HK-2 (cell line): ENCODE data around the gene KIF18A.
"Not testable (repeated sequence)": the region's sequence is repeated elsewhere in the genome, so short reads cannot be mapped to it uniquely, and the experiment has no call there.

ENCODE experiments used
- DNase-seq: peaks from one replicate; pipeline ENCODE4 v3.0.0-alpha.2; 2018; ENCODE audit not compliant: unreplicated experiment

The KIF18A gene

GRCh38 chr11:28106353-28107043 is 1.5 kb downstream of the KIF18A start:
- no peak for DNase-seq

- DNase-seq: no peak
Observed at GRCh38 chr11:28105869-28106268, 2.1 kb downstream of the KIF18A start.

- no peak for DNase-seq
Observed at GRCh38 chr11:28104984-28105383, 3.0 kb downstream of the KIF18A start.

- no peak for DNase-seq
Observed at GRCh38 chr11:28104425-28104824, 3.5 kb downstream of the KIF18A start.

GRCh38 chr11:28102300-28102699 is 5.7 kb downstream of the KIF18A start:
- peak; percentile 6 for DNase-seq

- DNase-seq: no peak
Observed at GRCh38 chr11:28100665-28101064, 7.3 kb downstream of the KIF18A start.

GRCh38 chr11:28099715-28100114 is 8.2 kb downstream of the KIF18A start:
- DNase-seq: no peak

- DNase-seq: no peak
Observed at GRCh38 chr11:28098257-28098656, 9.7 kb downstream of the KIF18A start.

- DNase-seq: no peak
Observed at GRCh38 chr11:28092786-28093185, 15.2 kb downstream of the KIF18A start.

GRCh38 chr11:28090052-28090749 is 17.8 kb downstream of the KIF18A start:
- no peak for DNase-seq

- no peak for DNase-seq
Observed at GRCh38 chr11:28089378-28089777, 18.6 kb downstream of the KIF18A start.

- not testable (repeated sequence) for DNase-seq
Observed at GRCh38 chr11:28087693-28088092, 20.3 kb downstream of the KIF18A start.

- DNase-seq: not testable (repeated sequence)
Observed at GRCh38 chr11:28087192-28087591, 20.8 kb downstream of the KIF18A start.

- no peak for DNase-seq
Observed at GRCh38 chr11:28086569-28086968, 21.4 kb downstream of the KIF18A start.

GRCh38 chr11:28083118-28083517 is 24.8 kb downstream of the KIF18A start:
- no peak for DNase-seq

- no peak for DNase-seq
Observed at GRCh38 chr11:28077521-28077920, 30.4 kb downstream of the KIF18A start.

GRCh38 chr11:28072321-28072720 is 35.6 kb downstream of the KIF18A start:
- no peak for DNase-seq

- DNase-seq: no peak
Observed at GRCh38 chr11:28071305-28071704, 36.7 kb downstream of the KIF18A start.

GRCh38 chr11:28058333-28058732 is 49.6 kb downstream of the KIF18A start:
- DNase-seq: no peak

- no peak for DNase-seq
Observed at GRCh38 chr11:28054821-28055220, 53.1 kb downstream of the KIF18A start.

- DNase-seq: no peak
Observed at GRCh38 chr11:28049338-28050216, 58.4 kb downstream of the KIF18A start.

- DNase-seq: no peak
Observed at GRCh38 chr11:28048812-28049211, 59.1 kb downstream of the KIF18A start.
